KG1 (cell line): ENCODE measurements around the gene NUP205.
"Not testable (repeated sequence)": the region's sequence is repeated elsewhere in the genome, so short reads cannot be mapped to it uniquely, and the experiment has no call there.

Experiments used
- DNase-seq: peaks from one replicate; lab custom pipeline; 2025; lab: John Stamatoyannopoulos, UW

NUP205 gene

GRCh38 chr7:135620447-135620846 lies 62.7 kb downstream of the NUP205 start:
- no peak for DNase-seq

GRCh38 chr7:135620980-135621850 lies 63.5 kb downstream of the NUP205 start:
- no peak for DNase-seq

- no peak for DNase-seq
Observed at GRCh38 chr7:135634191-135634878, 76.6 kb downstream of the NUP205 start.

GRCh38 chr7:135639690-135640089 lies 82.0 kb downstream of the NUP205 start:
- DNase-seq, result not testable (repeated sequence)

GRCh38 chr7:135644154-135644553 lies 86.4 kb downstream of the NUP205 start:
- DNase-seq, result no peak

GRCh38 chr7:135644729-135645128 lies 87.0 kb downstream of the NUP205 start:
- no peak for DNase-seq

- DNase-seq, result no peak
Observed at GRCh38 chr7:135645296-135645904, 87.7 kb downstream of the NUP205 start.

GRCh38 chr7:135647755-135648154 lies 90.0 kb downstream of the NUP205 start:
- DNase-seq, result no peak

- DNase-seq, result no peak
Observed at GRCh38 chr7:135648235-135648634, 90.5 kb downstream of the NUP205 start.

- DNase-seq, result no peak
Observed at GRCh38 chr7:135650831-135651573, 93.3 kb downstream of the NUP205 start.

GRCh38 chr7:135653340-135654080 lies 95.8 kb downstream of the NUP205 start:
- no peak for DNase-seq

GRCh38 chr7:135658564-135658963 lies 100.8 kb downstream of the NUP205 start:
- DNase-seq, result no peak

GRCh38 chr7:135659159-135659846 lies 101.6 kb downstream of the NUP205 start:
- DNase-seq, result no peak

GRCh38 chr7:135661311-135662122 lies 103.8 kb downstream of the NUP205 start:
- no peak for DNase-seq

- DNase-seq, result no peak
Observed at GRCh38 chr7:135662123-135662372, 104.3 kb downstream of the NUP205 start.

GRCh38 chr7:135662373-135663114 lies 104.8 kb downstream of the NUP205 start, which contains the start of gene STMP1:
Gene STMP1 (plus strand): TSS chr7:135662514.
- peak; percentile 52 for DNase-seq

- no peak for DNase-seq
Observed at GRCh38 chr7:135664046-135664589, 106.4 kb downstream of the NUP205 start.

- DNase-seq, result no peak
Observed at GRCh38 chr7:135665042-135665441, 107.3 kb downstream of the NUP205 start.

- no peak for DNase-seq
Observed at GRCh38 chr7:135666156-135666555, 108.4 kb downstream of the NUP205 start.
